HepG2 (cell line): ENCODE measurements around the gene DHRS13. TPM values are rescaled to one million over a fixed set of nuclear protein-coding genes. Genes with fewer than 3 reads are reported as not detected.

Experiments
- ATAD3A ChIP-seq: sonication (generic); formaldehyde crosslinking; IDR thresholded peaks from 2 replicates; pipeline ENCODE4 v1.4.0; 2020; ENCODE audit warnings: missing genetic modification reagents
- FOXC1 ChIP-seq: sonication (generic); formaldehyde crosslinking; IDR thresholded peaks from 2 replicates; pipeline ENCODE4 v1.8.0; 2022; ENCODE audit warnings: mild to moderate bottlenecking, missing genetic modification reagents, borderline replicate concordance
- GZF1 ChIP-seq: sonication (generic); formaldehyde crosslinking; IDR thresholded peaks from 2 replicates; pipeline ENCODE4 v1.5.1; 2020; ENCODE audit warnings: mild to moderate bottlenecking, missing genetic modification reagents
- KDM6A ChIP-seq: IDR thresholded peaks from 2 replicates; pipeline ENCODE4 v1.6.1; 2016; ENCODE audit warnings: low read depth
- MAZ ChIP-seq, 2 experiments: sonication (generic) in 1 of 2; formaldehyde crosslinking in 1 of 2; IDR thresholded peaks; 2 replicates each; pipeline versions ENCODE4 v1.5.0 to v1.6.1; 2012 to 2020; ENCODE audit warnings: low read depth in 2 of 2, mild to moderate bottlenecking in 2 of 2, borderline replicate concordance in 1 of 2, improper control_type of control experiment in 1 of 2, low read length in 1 of 2, missing genetic modification reagents in 1 of 2, moderate library complexity in 1 of 2
- REPIN1 ChIP-seq: sonication (generic); formaldehyde crosslinking; IDR thresholded peaks from 2 replicates; pipeline ENCODE4 v1.8.0; 2022; ENCODE audit warnings: missing genetic modification reagents, low read depth, mild to moderate bottlenecking, borderline replicate concordance
- STAT5B ChIP-seq: sonication (generic); formaldehyde crosslinking; IDR thresholded peaks from 2 replicates; pipeline ENCODE4 v1.4.0; 2020; ENCODE audit warnings: missing genetic modification reagents
- TARDBP ChIP-seq: sonication (generic); formaldehyde crosslinking; IDR thresholded peaks from 2 replicates; pipeline ENCODE4 v1.8.0; 2022; ENCODE audit warnings: mild to moderate bottlenecking, missing genetic modification reagents
- ZEB1 ChIP-seq: IDR thresholded peaks from 2 replicates; pipeline ENCODE4 v1.6.1; 2012; ENCODE audit warnings: mild to moderate bottlenecking, low read depth, inconsistent platforms; ENCODE audit not compliant: insufficient replicate concordance
- ZFY ChIP-seq: sonication (generic); formaldehyde crosslinking; IDR thresholded peaks from 2 replicates; pipeline ENCODE4 v1.4.0; 2020; ENCODE audit warnings: missing genetic modification reagents
- ZNF10 ChIP-seq: sonication (generic); formaldehyde crosslinking; IDR thresholded peaks from 2 replicates; pipeline ENCODE4 v1.4.0; 2020; ENCODE audit warnings: mild to moderate bottlenecking, low read depth, missing genetic modification reagents, borderline replicate concordance
- ZNF225 ChIP-seq: sonication (generic); formaldehyde crosslinking; IDR thresholded peaks from 2 replicates; pipeline ENCODE4 v1.4.0; 2020; ENCODE audit warnings: mild to moderate bottlenecking, missing genetic modification reagents
- ZNF563 ChIP-seq: sonication (generic); formaldehyde crosslinking; IDR thresholded peaks from 2 replicates; pipeline ENCODE4 v1.8.0; 2022; ENCODE audit warnings: mild to moderate bottlenecking, moderate library complexity, missing genetic modification reagents
- ZNF615 ChIP-seq: sonication (generic); formaldehyde crosslinking; IDR thresholded peaks from 2 replicates; pipeline ENCODE4 v1.5.0; 2020; ENCODE audit warnings: mild to moderate bottlenecking, missing genetic modification reagents, borderline replicate concordance
- ZSCAN31 ChIP-seq: sonication (generic); formaldehyde crosslinking; IDR thresholded peaks from 2 replicates; pipeline ENCODE4 v1.5.0; 2020; ENCODE audit warnings: low read depth, mild to moderate bottlenecking, missing genetic modification reagents
- polyA plus RNA-seq, 8 experiments: library from polyadenylated mRNA; depleted of rRNA in 3 of 8; stranded (reverse) in 7 of 8; unstranded in 1 of 8; fragments of >200 nt; fragmentation: Illumina TruSeq in 4 of 8; extraction: Trizol in 4 of 8; gene quantifications; 2 replicates each; pipeline versions ENCODE4 v1.2.1 to v1.2.3, GENCODE V29; 2011 to 2016; ENCODE audit warnings: low read depth in 4 of 8, missing spikeins in 1 of 8, mixed read lengths in 1 of 8; ENCODE audit not compliant: insufficient read depth in 1 of 8
- total RNA-seq, 5 experiments: library from RNA; depleted of rRNA; stranded (reverse); fragments of >200 nt; fragmentation: Illumina TruSeq; extraction: Trizol; gene quantifications; 2 replicates each; pipeline ENCODE4 v1.2.3, GENCODE V29; 2016; ENCODE audit warnings: low read depth in 1 of 5
- TF ChIP-seq, protein P1 (sequence below): sonication (generic); formaldehyde crosslinking; IDR thresholded peaks from 2 replicates; pipeline ENCODE4 v1.5.1; 2020; ENCODE audit warnings: mild to moderate bottlenecking, moderate library complexity, missing genetic modification reagents
- TF ChIP-seq, protein P2 (sequence below): sonication (generic); formaldehyde crosslinking; IDR thresholded peaks from 2 replicates; pipeline ENCODE4 v1.5.1; 2020; ENCODE audit warnings: missing genetic modification reagents, mild to moderate bottlenecking, borderline replicate concordance
- TF ChIP-seq, protein P3 (sequence below): sonication (generic); formaldehyde crosslinking; IDR thresholded peaks from 2 replicates; pipeline ENCODE4 v1.5.0; 2020; ENCODE audit warnings: missing genetic modification reagents
- TF ChIP-seq, protein P4 (sequence below): sonication (generic); formaldehyde crosslinking; IDR thresholded peaks from 2 replicates; pipeline ENCODE4 v1.8.0; 2022; ENCODE audit warnings: low read depth, missing genetic modification reagents
- TF ChIP-seq, protein P5 (sequence below): sonication (generic); formaldehyde crosslinking; IDR thresholded peaks from 2 replicates; pipeline ENCODE4 v1.4.0; 2020; ENCODE audit warnings: missing genetic modification reagents, mild to moderate bottlenecking, borderline replicate concordance

DHRS13 gene
- total and polyA plus RNA-seq, 2 of the 13 experiments (the other 11 are each of a cell fraction or from before 2014, with no cell fraction given) = 11.8 to 12.6 TPM

DNA sequence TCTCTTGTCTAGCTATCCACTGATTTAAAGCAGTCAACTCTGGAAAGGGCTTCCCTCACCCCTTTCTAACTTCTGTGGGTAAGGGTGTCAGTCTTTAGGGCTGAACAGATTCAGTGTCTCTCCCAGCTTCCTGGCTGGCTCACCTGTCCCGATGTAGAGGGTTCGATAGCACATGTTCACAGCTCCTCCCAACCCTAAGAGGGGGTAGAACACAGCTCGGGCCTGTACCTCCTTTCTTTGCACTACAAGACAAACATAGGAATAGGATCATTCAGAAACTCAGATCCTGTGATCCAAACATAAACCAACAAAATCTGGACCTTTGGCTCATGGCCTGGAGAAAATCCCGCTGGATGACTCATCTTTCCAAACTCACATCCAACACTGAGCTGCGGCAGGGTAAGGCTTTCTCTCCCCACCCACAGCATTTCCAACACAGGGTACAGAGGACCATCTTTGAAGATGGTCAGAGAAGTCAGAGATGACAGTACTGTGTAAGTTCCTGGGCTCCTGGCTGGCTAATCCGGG lies 5.8 kb upstream of the DHRS13 start (continued):
- TF ChIP-seq, protein P1, sequence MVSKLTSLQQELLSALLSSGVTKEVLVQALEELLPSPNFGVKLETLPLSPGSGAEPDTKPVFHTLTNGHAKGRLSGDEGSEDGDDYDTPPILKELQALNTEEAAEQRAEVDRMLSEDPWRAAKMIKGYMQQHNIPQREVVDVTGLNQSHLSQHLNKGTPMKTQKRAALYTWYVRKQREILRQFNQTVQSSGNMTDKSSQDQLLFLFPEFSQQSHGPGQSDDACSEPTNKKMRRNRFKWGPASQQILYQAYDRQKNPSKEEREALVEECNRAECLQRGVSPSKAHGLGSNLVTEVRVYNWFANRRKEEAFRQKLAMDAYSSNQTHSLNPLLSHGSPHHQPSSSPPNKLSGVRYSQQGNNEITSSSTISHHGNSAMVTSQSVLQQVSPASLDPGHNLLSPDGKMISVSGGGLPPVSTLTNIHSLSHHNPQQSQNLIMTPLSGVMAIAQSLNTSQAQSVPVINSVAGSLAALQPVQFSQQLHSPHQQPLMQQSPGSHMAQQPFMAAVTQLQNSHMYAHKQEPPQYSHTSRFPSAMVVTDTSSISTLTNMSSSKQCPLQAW (CRISPR knock-in tag) = peak; percentile 54; the same call in 1 of the 2 replicates
- TF ChIP-seq STAT5B (CRISPR knock-in tag) (no peak), ZNF225 (no peak), ZFY (peak; percentile 73), ATAD3A (CRISPR knock-in tag) (no peak), KDM6A (CRISPR knock-in tag) (no peak), ZSCAN31 (no peak), ZNF563 (CRISPR knock-in tag) (no peak), FOXC1 (CRISPR knock-in tag) (no peak), ZNF615 (CRISPR knock-in tag) (no peak), REPIN1 (peak; percentile 21; the same call in 1 of the 2 replicates), ZNF10 (CRISPR knock-in tag) (no peak), ZEB1 (no peak), MAZ (IDR thresholded peaks at IDR 0.05; ENCODE audit: borderline replicate concordance, low read depth, low read length) (no peak), MAZ (CRISPR knock-in tag; IDR thresholded peaks at IDR 0.05; ENCODE audit: low read depth) (no peak), TARDBP (no peak), GZF1 (CRISPR knock-in tag) (no peak)
- TF ChIP-seq, protein P2, sequence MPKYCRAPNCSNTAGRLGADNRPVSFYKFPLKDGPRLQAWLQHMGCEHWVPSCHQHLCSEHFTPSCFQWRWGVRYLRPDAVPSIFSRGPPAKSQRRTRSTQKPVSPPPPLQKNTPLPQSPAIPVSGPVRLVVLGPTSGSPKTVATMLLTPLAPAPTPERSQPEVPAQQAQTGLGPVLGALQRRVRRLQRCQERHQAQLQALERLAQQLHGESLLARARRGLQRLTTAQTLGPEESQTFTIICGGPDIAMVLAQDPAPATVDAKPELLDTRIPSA (CRISPR knock-in tag) = no peak
- TF ChIP-seq, protein P3, sequence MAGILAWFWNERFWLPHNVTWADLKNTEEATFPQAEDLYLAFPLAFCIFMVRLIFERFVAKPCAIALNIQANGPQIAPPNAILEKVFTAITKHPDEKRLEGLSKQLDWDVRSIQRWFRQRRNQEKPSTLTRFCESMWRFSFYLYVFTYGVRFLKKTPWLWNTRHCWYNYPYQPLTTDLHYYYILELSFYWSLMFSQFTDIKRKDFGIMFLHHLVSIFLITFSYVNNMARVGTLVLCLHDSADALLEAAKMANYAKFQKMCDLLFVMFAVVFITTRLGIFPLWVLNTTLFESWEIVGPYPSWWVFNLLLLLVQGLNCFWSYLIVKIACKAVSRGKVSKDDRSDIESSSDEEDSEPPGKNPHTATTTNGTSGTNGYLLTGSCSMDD = no peak
- TF ChIP-seq, protein P4, sequence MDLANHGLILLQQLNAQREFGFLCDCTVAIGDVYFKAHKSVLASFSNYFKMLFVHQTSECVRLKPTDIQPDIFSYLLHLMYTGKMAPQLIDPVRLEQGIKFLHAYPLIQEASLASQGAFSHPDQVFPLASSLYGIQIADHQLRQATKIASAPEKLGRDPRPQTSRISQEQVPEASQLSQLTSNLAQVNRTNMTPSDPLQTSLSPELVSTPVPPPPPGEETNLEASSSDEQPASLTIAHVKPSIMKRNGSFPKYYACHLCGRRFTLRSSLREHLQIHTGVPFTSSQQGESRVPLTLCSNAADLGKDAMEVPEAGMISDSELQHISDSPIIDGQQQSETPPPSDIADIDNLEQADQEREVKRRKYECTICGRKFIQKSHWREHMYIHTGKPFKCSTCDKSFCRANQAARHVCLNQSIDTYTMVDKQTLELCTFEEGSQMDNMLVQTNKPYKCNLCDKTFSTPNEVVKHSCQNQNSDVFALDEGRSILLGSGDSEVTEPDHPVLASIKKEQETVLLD (CRISPR knock-in tag) = no peak
- TF ChIP-seq, protein P5, sequence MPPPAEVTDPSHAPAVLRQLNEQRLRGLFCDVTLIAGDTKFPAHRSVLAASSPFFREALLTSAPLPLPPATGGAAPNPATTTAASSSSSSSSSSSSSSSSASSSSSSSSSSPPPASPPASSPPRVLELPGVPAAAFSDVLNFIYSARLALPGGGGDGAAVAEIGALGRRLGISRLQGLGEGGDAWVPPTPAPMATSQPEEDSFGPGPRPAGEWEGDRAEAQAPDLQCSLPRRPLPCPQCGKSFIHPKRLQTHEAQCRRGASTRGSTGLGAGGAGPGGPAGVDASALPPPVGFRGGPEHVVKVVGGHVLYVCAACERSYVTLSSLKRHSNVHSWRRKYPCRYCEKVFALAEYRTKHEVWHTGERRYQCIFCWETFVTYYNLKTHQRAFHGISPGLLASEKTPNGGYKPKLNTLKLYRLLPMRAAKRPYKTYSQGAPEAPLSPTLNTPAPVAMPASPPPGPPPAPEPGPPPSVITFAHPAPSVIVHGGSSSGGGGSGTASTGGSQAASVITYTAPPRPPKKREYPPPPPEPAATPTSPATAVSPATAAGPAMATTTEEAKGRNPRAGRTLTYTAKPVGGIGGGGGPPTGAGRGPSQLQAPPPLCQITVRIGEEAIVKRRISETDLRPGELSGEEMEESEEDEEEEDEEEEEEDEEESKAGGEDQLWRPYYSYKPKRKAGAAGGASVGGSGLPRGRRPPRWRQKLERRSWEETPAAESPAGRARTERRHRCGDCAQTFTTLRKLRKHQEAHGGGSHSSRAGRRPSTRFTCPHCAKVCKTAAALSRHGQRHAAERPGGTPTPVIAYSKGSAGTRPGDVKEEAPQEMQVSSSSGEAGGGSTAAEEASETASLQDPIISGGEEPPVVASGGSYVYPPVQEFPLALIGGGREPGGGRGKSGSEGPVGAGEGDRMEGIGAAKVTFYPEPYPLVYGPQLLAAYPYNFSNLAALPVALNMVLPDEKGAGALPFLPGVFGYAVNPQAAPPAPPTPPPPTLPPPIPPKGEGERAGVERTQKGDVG (CRISPR knock-in tag) = no peak
